H9 (cell line): ENCODE results near the gene BCAT1. TPM values are rescaled to one million over a fixed set of nuclear protein-coding genes. Genes with fewer than 3 reads are reported as not detected.
A peak's percentile ranks its signal among the peaks of the same experiment; 100 is the strongest.

Experiments used
- DNase-seq: peaks from one replicate; pipeline ENCODE4 v3.0.0-alpha.2; 2017
- H2AFZ ChIP-seq: one replicate; pipeline ENCODE4 v1.6.1; 2013; ENCODE audit warnings: mild to moderate bottlenecking, low read length, control low read depth, moderate library complexity
- H2AK5ac ChIP-seq: 2 replicates; pipeline ENCODE4 v1.6.1; 2013; ENCODE audit warnings: low read length, control low read depth, mixed read lengths; ENCODE audit not compliant: insufficient read length
- H2BK120ac ChIP-seq: one replicate; pipeline ENCODE4 v1.6.1; 2013; ENCODE audit warnings: low read depth, mild to moderate bottlenecking, low read length, control low read depth, inconsistent platforms; ENCODE audit not compliant: poor library complexity, severe bottlenecking
- H2BK12ac ChIP-seq: 2 replicates; pipeline ENCODE4 v1.6.1; 2013; ENCODE audit warnings: low read length, control low read depth, mixed read lengths, low read depth; ENCODE audit not compliant: insufficient read length
- H2BK15ac ChIP-seq: 2 replicates; pipeline ENCODE4 v1.6.1; 2013; ENCODE audit warnings: low read depth, low read length, control low read depth
- H2BK20ac ChIP-seq: one replicate; pipeline ENCODE4 v1.6.1; 2013; ENCODE audit warnings: low read depth, mild to moderate bottlenecking, low read length, control low read depth, inconsistent platforms; ENCODE audit not compliant: poor library complexity, severe bottlenecking
- H2BK5ac ChIP-seq: 2 replicates; pipeline ENCODE4 v1.6.1; 2013; ENCODE audit warnings: low read length, control low read depth, mixed read lengths; ENCODE audit not compliant: insufficient read length
- H3K14ac ChIP-seq: 2 replicates; pipeline ENCODE4 v1.6.1; 2013; ENCODE audit warnings: low read length, control low read depth; ENCODE audit not compliant: insufficient read depth
- H3K18ac ChIP-seq: 2 replicates; pipeline ENCODE4 v1.6.1; 2013; ENCODE audit warnings: low read depth, mild to moderate bottlenecking, mixed read lengths, low read length, control low read depth; ENCODE audit not compliant: insufficient read length
- H3K23ac ChIP-seq: 2 replicates; pipeline ENCODE4 v1.6.1; 2013; ENCODE audit warnings: low read length, control low read depth, mixed read lengths, low read depth; ENCODE audit not compliant: insufficient read length
- H3K23me2 ChIP-seq: 2 replicates; pipeline ENCODE4 v1.6.1; 2013; ENCODE audit warnings: low read depth, mild to moderate bottlenecking, mixed read lengths, low read length, control low read depth; ENCODE audit not compliant: insufficient read length, poor library complexity, severe bottlenecking
- H3K27ac ChIP-seq: 2 replicates; pipeline ENCODE4 v1.5.1; 2013; ENCODE audit warnings: low read length, control low read depth, mixed read lengths, low read depth; ENCODE audit not compliant: insufficient read length
- H3K27me3 ChIP-seq: 2 replicates; pipeline ENCODE4 v1.6.1; 2013; ENCODE audit warnings: low read length, control low read depth, inconsistent platforms; ENCODE audit not compliant: insufficient read depth
- H3K4ac ChIP-seq: 2 replicates; pipeline ENCODE4 v1.6.1; 2013; ENCODE audit warnings: low read depth, mild to moderate bottlenecking, control low read depth, inconsistent platforms, low read length, moderate library complexity
- H3K4me1 ChIP-seq: 2 replicates; pipeline ENCODE4 v1.6.1; 2013; ENCODE audit warnings: low read length, control low read depth, inconsistent platforms; ENCODE audit not compliant: insufficient read depth
- H3K4me2 ChIP-seq: 2 replicates; pipeline ENCODE4 v1.6.1; 2013; ENCODE audit warnings: low read length, control low read depth, mixed read lengths; ENCODE audit not compliant: insufficient read length, insufficient read depth
- H3K56ac ChIP-seq: 2 replicates; pipeline ENCODE4 v1.6.1; 2013; ENCODE audit warnings: low read depth, mild to moderate bottlenecking, mixed read lengths, low read length, control low read depth; ENCODE audit not compliant: insufficient read length
- H3K79me1 ChIP-seq: 2 replicates; pipeline ENCODE4 v1.6.1; 2013; ENCODE audit warnings: low read depth, mild to moderate bottlenecking, moderate library complexity, low read length, control low read depth, inconsistent platforms; ENCODE audit not compliant: insufficient read depth, poor library complexity, severe bottlenecking
- H3K79me2 ChIP-seq: 2 replicates; pipeline ENCODE4 v1.6.1; 2013; ENCODE audit warnings: low read length, control low read depth, inconsistent platforms; ENCODE audit not compliant: insufficient read depth
- H3K9ac ChIP-seq: 2 replicates; pipeline ENCODE4 v1.6.1; 2013; ENCODE audit warnings: low read length, control low read depth, mixed read lengths; ENCODE audit not compliant: insufficient read length; ENCODE audit errors: extremely low read depth
- H3K9me3 ChIP-seq: one replicate; pipeline ENCODE4 v1.6.1; 2013; ENCODE audit warnings: low read depth, low read length, inconsistent platforms; ENCODE audit not compliant: control insufficient read depth
- H3T11ph ChIP-seq: one replicate; pipeline ENCODE4 v1.6.1; 2013; ENCODE audit warnings: mild to moderate bottlenecking, low read length, control low read depth, inconsistent platforms
- H4K20me1 ChIP-seq: one replicate; pipeline ENCODE4 v1.6.1; 2013; ENCODE audit not compliant: control insufficient read depth, insufficient read length, insufficient read depth
- H4K5ac ChIP-seq: 2 replicates; pipeline ENCODE4 v1.6.1; 2013; ENCODE audit warnings: low read depth, mild to moderate bottlenecking, mixed read lengths, low read length, control low read depth; ENCODE audit not compliant: insufficient read length
- H4K8ac ChIP-seq: replicated peaks from 2 replicates; pipeline ENCODE4 v1.6.1; 2013; ENCODE audit warnings: low read length, control low read depth, mixed read lengths, low read depth; ENCODE audit not compliant: insufficient read length
- H4K91ac ChIP-seq: 2 replicates; pipeline ENCODE4 v1.6.1; 2013; ENCODE audit warnings: low read depth, mild to moderate bottlenecking, moderate library complexity, mixed read lengths, low read length, control low read depth; ENCODE audit not compliant: insufficient read length
- H3K27ac Mint-ChIP-seq, 3 experiments: 2 replicates in 2 of 3; 3 replicates in 1 of 3; pipeline ENCODE4 v1.8.0; 2020 to 2021; ENCODE audit warnings: mixed read lengths in 3 of 3, mild to moderate bottlenecking in 1 of 3, moderate library complexity in 1 of 3
- H3K27me3 Mint-ChIP-seq: 2 replicates; pipeline ENCODE4 v1.8.0; 2021; ENCODE audit warnings: low read depth, mild to moderate bottlenecking, moderate library complexity, mixed read lengths
- H3K36me3 Mint-ChIP-seq, 3 experiments: 2 replicates in 2 of 3; 3 replicates in 1 of 3; pipeline ENCODE4 v1.8.0; 2020 to 2021; ENCODE audit warnings: low read depth in 3 of 3, mixed read lengths in 3 of 3; ENCODE audit not compliant: insufficient read depth in 1 of 3
- H3K4me1 Mint-ChIP-seq, 2 experiments: 2 replicates each; pipeline ENCODE4 v1.8.0; 2020; ENCODE audit warnings: mixed read lengths in 2 of 2
- H3K4me3 Mint-ChIP-seq, 2 experiments: 2 replicates in 1 of 2; 3 replicates in 1 of 2; pipeline ENCODE4 v1.8.0; 2020 to 2021; ENCODE audit warnings: mild to moderate bottlenecking in 2 of 2, mixed read lengths in 2 of 2, moderate library complexity in 1 of 2
- H3K9me3 Mint-ChIP-seq, 2 experiments: 2 replicates in 1 of 2; 3 replicates in 1 of 2; pipeline ENCODE4 v1.8.0; 2020; ENCODE audit warnings: mild to moderate bottlenecking in 2 of 2, mixed read lengths in 2 of 2, moderate library complexity in 1 of 2
- WGBS: extraction: QIAGEN DNeasy Blood & Tissue Kit; methylation state at CpG from one replicate; pipeline ENCODE4 v1.1.7; 2013; ENCODE audit warnings: missing lambda C conversion rate, low lambda C conversion rate, mixed read lengths; ENCODE audit not compliant: insufficient read length; ENCODE audit errors: extremely low coverage; 5-methylcytosine and 5-hydroxymethylcytosine counted together
- total RNA-seq: library from RNA; stranded (reverse); gene quantifications from 2 replicates; pipeline ENCODE4 v1.2.1, GENCODE V29; 2021
- TF ChIP-seq, protein P1 (sequence below): fragments of 200-600 bp; sonication (generic); conservative IDR thresholded peaks from 3 replicates; pipeline ENCODE4 v1.8.0; 2021; ENCODE audit warnings: antibody characterized with exemption, mild to moderate bottlenecking

Gene BCAT1
- total RNA-seq, 1 experiment from 2014 or later: 244 TPM

DNA sequence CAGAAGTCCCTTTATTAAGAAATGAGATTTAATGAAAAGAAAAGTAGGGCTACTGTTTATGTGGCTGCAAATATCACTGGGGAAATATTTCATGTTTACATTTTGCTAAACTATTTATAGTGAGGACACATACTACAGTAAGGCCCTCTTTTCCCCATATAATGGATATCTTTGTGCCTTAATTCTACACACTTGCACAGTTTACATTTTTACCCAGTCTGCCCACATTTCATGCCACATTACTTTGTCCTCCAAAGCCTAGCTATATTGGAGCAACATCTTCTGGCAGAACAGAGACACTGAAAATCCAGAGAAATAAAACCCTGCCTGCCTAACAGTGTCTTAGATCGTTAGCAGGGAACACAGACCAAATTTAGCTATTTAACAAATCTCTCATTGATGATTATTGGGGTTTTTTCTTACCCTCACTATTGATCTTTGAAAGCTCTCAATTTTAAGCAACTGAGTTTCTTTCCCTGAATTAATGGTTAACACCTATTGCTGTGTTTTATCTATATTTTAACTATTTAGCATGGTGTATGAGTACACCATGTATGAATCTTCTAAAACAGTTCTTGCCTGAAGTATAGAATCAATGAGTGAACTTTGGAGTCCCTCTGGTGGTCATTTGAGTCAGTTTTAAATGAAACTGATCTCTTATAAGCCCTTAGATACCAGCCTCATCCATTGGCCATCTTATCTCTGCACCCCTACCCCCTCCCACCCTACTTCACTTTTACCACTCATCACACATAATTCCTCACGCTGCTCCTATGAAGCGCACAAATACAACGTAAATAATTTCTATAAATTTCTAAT is 170.2 kb downstream of the BCAT1 start:
- Histone ChIP-seq H3K27ac (no peak overlapping the region), H2BK15ac (no peak overlapping the region), H4K5ac (no peak overlapping the region), H2BK20ac (no peak overlapping the region), H3K23ac (no peak overlapping the region), H2BK12ac (no peak overlapping the region), H3K23me2 (no peaks in the 10 kb centered on the region), H3K14ac (no peak overlapping the region), H2AK5ac (no peak overlapping the region), H3K4me2 (no peak overlapping the region), H3K4ac (no peak overlapping the region), H4K91ac (no peak overlapping the region), H2BK120ac (no peak overlapping the region), H4K20me1 (no peaks in the 10 kb centered on the region), H3K56ac (no peak overlapping the region), H4K8ac (no peak overlapping the region), H3K79me1 (no peaks in the 10 kb centered on the region), H3K9me3 (no peaks in the 10 kb centered on the region), H3K18ac (no peak overlapping the region), H2AFZ (no peak overlapping the region), H2BK5ac (no peak overlapping the region), H3K27me3 (no peaks in the 10 kb centered on the region), H3K79me2 (no peaks in the 10 kb centered on the region), H3T11ph (no peak overlapping the region), H3K9ac (no peak overlapping the region), H3K4me1 (no peaks in the 10 kb centered on the region)
- no peak for DNase-seq
- 86% methylated on average over 3 of the region's 4 CpGs for WGBS
- Mint-ChIP-seq H3K27ac (no peak overlapping the region), H3K36me3 (no peaks in the 10 kb centered on the region), H3K9me3 (no peaks in the 10 kb centered on the region), H3K27me3 (no peaks in the 10 kb centered on the region), H3K4me3 (no peak overlapping the region), H3K4me1 (peaks cover 2 to 3% of the 10 kb centered on the region in 2 experiments; a peak in 3 of 4 replicates)
- TF ChIP-seq, protein P1, sequence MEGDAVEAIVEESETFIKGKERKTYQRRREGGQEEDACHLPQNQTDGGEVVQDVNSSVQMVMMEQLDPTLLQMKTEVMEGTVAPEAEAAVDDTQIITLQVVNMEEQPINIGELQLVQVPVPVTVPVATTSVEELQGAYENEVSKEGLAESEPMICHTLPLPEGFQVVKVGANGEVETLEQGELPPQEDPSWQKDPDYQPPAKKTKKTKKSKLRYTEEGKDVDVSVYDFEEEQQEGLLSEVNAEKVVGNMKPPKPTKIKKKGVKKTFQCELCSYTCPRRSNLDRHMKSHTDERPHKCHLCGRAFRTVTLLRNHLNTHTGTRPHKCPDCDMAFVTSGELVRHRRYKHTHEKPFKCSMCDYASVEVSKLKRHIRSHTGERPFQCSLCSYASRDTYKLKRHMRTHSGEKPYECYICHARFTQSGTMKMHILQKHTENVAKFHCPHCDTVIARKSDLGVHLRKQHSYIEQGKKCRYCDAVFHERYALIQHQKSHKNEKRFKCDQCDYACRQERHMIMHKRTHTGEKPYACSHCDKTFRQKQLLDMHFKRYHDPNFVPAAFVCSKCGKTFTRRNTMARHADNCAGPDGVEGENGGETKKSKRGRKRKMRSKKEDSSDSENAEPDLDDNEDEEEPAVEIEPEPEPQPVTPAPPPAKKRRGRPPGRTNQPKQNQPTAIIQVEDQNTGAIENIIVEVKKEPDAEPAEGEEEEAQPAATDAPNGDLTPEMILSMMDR: peak; percentile 75
